ENCODE data around the gene ZNF469. TPM values are rescaled to one million over a fixed set of nuclear protein-coding genes. Genes with fewer than 3 reads are reported as not detected.

ZNF469 gene
- total RNA-seq: 0.92 and 1.2 TPM in 2 replicates

GRCh38 chr16:88382491-88383400 lies at the start of gene ZNF469:
Gene ZNF469, plus strand, starts transcription at chr16:88382959. Its CDS starts 44,512 bp downstream, at chr16:88427471.

Other genes with a start within 250 kb of the ZNF469 start
- 1.1 and 1.7 TPM in 2 replicates for gene ZFPM1, start 70.3 kb downstream of the ZNF469 start, total RNA-seq
- gene ZC3H18, start 187.4 kb downstream of the ZNF469 start, total RNA-seq: 9.8 and 11.6 TPM in 2 replicates